ENCODE data around the gene PARM1. TPM values are rescaled to one million over a fixed set of nuclear protein-coding genes. Genes with fewer than 3 reads are reported as not detected.

The PARM1 gene
- polyA plus RNA-seq, 1 of the 3 experiments (the other 2 are of a cell fraction): not detected

DNA sequence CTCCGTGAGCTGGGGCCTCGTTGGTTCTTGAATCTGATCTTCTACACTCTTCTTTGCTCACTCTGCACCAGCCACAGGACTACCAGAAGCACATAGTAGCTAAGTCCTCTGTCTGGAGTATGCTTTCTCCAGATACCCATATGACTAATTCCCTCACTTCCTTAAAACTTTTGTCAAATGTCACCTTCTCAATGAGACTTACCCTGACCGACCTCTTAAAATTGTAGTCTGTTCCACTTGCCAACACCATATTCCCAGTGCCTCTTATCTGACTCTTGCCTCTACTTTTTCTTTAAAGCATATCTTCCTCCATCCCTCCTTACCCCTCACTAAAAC, 10.0 kb downstream of the PARM1 start:
- H3K9me3 ChIP-seq: no peaks in the 10 kb centered on the region
- H3K4me2 ChIP-seq: no peak overlapping the region
- no peak overlapping the region for H3K9ac ChIP-seq
- H3K36me3 ChIP-seq (replicated peaks in 1 of 2; ENCODE audit: control insufficient read depth in 1 of 2, insufficient read depth in 2 of 2, low read length in 1 of 2): no peaks in the 10 kb centered on the region
- H3K27me3 ChIP-seq (ENCODE audit: insufficient read depth): 0 out of 2 replicates have a peak, but pooled peaks cover 5% of the 10 kb centered on the region
- ChIA-PET CTCF (interaction anchor here (1.7 kb wide), 1 partner anchor 13 kb away, joined by 4 read pairs; no protein-coding TSS in a partner anchor), POLR2A (no interaction called here)
- WGBS (ENCODE audit: low lambda C conversion rate): 13% methylated on average over 3 of the region's 3 CpGs
- no peak for DNase-seq
- no peak overlapping the region for H3K27ac ChIP-seq (ENCODE audit: low read depth in 2 of 2, low read length in 1 of 2)
- H3K79me2 ChIP-seq (ENCODE audit: insufficient read depth): no peaks in the 10 kb centered on the region
- no peaks in the 10 kb centered on the region for H3K9me2 ChIP-seq
- no peak overlapping the region for H2AFZ ChIP-seq (ENCODE audit: low read depth)
- no peaks in the 10 kb centered on the region for H4K20me1 ChIP-seq (ENCODE audit: insufficient read depth)
- no peaks in the 10 kb centered on the region for H3K4me1 ChIP-seq (ENCODE audit: control insufficient read depth in 1 of 2, insufficient read depth in 2 of 2, low read depth in 1 of 2, low read length in 1 of 2)
- H3F3A ChIP-seq (replicated peaks; ENCODE audit: insufficient read depth): no peaks in the 10 kb centered on the region
- H3K4me3 ChIP-seq (ENCODE audit: low read depth in 2 of 2, low read length in 1 of 2): no peak overlapping the region
- TF ChIP-seq, protein P1, sequence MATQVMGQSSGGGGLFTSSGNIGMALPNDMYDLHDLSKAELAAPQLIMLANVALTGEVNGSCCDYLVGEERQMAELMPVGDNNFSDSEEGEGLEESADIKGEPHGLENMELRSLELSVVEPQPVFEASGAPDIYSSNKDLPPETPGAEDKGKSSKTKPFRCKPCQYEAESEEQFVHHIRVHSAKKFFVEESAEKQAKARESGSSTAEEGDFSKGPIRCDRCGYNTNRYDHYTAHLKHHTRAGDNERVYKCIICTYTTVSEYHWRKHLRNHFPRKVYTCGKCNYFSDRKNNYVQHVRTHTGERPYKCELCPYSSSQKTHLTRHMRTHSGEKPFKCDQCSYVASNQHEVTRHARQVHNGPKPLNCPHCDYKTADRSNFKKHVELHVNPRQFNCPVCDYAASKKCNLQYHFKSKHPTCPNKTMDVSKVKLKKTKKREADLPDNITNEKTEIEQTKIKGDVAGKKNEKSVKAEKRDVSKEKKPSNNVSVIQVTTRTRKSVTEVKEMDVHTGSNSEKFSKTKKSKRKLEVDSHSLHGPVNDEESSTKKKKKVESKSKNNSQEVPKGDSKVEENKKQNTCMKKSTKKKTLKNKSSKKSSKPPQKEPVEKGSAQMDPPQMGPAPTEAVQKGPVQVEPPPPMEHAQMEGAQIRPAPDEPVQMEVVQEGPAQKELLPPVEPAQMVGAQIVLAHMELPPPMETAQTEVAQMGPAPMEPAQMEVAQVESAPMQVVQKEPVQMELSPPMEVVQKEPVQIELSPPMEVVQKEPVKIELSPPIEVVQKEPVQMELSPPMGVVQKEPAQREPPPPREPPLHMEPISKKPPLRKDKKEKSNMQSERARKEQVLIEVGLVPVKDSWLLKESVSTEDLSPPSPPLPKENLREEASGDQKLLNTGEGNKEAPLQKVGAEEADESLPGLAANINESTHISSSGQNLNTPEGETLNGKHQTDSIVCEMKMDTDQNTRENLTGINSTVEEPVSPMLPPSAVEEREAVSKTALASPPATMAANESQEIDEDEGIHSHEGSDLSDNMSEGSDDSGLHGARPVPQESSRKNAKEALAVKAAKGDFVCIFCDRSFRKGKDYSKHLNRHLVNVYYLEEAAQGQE (IDR thresholded peaks at IDR 0.05; ENCODE audit: low read depth, low read length): no peak
- TF ChIP-seq CHD2 (IDR thresholded peaks at IDR 0.05; ENCODE audit: low read length, partially characterized antibody) (no peak), FOSL2 (IDR thresholded peaks at IDR 0.05; ENCODE audit: borderline replicate concordance, low read depth) (no peak), EZH2phosphoT487 (IDR thresholded peaks at IDR 0.05; ENCODE audit: borderline replicate concordance, low read depth) (no peak), YY1 (IDR thresholded peaks at IDR 0.05; ENCODE audit: low read depth) (no peak), MXI1 (IDR thresholded peaks at IDR 0.05; ENCODE audit: low read depth, low read length) (no peak), RAD21 (IDR thresholded peaks at IDR 0.05; ENCODE audit: low read length) (no peak), NRF1 (IDR thresholded peaks at IDR 0.05; ENCODE audit: low read depth, low read length) (no peak), IRF3 (IDR thresholded peaks at IDR 0.05; ENCODE audit: low read depth, low read length) (no peak), TCF12 (IDR thresholded peaks at IDR 0.05) (no peak), GATA2 (CRISPR knock-in tag; IDR thresholded peaks at IDR 0.05) (no peak), SIN3A (IDR thresholded peaks at IDR 0.05; ENCODE audit: borderline replicate concordance, low read depth, low read length) (no peak), RCOR1 (IDR thresholded peaks at IDR 0.05; ENCODE audit: low read length) (no peak), TAF1 (IDR thresholded peaks at IDR 0.05; ENCODE audit: borderline replicate concordance, low read depth, low read length) (no peak), TEAD4 (IDR thresholded peaks at IDR 0.05; ENCODE audit: borderline replicate concordance, insufficient read depth) (no peak)
- TF ChIP-seq, protein P2, sequence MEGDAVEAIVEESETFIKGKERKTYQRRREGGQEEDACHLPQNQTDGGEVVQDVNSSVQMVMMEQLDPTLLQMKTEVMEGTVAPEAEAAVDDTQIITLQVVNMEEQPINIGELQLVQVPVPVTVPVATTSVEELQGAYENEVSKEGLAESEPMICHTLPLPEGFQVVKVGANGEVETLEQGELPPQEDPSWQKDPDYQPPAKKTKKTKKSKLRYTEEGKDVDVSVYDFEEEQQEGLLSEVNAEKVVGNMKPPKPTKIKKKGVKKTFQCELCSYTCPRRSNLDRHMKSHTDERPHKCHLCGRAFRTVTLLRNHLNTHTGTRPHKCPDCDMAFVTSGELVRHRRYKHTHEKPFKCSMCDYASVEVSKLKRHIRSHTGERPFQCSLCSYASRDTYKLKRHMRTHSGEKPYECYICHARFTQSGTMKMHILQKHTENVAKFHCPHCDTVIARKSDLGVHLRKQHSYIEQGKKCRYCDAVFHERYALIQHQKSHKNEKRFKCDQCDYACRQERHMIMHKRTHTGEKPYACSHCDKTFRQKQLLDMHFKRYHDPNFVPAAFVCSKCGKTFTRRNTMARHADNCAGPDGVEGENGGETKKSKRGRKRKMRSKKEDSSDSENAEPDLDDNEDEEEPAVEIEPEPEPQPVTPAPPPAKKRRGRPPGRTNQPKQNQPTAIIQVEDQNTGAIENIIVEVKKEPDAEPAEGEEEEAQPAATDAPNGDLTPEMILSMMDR (IDR thresholded peaks at IDR 0.05): no peak
- TF ChIP-seq, protein P3, sequence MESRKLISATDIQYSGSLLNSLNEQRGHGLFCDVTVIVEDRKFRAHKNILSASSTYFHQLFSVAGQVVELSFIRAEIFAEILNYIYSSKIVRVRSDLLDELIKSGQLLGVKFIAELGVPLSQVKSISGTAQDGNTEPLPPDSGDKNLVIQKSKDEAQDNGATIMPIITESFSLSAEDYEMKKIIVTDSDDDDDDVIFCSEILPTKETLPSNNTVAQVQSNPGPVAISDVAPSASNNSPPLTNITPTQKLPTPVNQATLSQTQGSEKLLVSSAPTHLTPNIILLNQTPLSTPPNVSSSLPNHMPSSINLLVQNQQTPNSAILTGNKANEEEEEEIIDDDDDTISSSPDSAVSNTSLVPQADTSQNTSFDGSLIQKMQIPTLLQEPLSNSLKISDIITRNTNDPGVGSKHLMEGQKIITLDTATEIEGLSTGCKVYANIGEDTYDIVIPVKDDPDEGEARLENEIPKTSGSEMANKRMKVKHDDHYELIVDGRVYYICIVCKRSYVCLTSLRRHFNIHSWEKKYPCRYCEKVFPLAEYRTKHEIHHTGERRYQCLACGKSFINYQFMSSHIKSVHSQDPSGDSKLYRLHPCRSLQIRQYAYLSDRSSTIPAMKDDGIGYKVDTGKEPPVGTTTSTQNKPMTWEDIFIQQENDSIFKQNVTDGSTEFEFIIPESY (IDR thresholded peaks at IDR 0.05; ENCODE audit: borderline replicate concordance, low read depth): no peak
- TF ChIP-seq, protein P4, sequence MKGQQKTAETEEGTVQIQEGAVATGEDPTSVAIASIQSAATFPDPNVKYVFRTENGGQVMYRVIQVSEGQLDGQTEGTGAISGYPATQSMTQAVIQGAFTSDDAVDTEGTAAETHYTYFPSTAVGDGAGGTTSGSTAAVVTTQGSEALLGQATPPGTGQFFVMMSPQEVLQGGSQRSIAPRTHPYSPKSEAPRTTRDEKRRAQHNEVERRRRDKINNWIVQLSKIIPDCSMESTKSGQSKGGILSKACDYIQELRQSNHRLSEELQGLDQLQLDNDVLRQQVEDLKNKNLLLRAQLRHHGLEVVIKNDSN (IDR thresholded peaks at IDR 0.05; ENCODE audit: borderline replicate concordance, low read depth): no peak
- TF ChIP-seq, protein P5, sequence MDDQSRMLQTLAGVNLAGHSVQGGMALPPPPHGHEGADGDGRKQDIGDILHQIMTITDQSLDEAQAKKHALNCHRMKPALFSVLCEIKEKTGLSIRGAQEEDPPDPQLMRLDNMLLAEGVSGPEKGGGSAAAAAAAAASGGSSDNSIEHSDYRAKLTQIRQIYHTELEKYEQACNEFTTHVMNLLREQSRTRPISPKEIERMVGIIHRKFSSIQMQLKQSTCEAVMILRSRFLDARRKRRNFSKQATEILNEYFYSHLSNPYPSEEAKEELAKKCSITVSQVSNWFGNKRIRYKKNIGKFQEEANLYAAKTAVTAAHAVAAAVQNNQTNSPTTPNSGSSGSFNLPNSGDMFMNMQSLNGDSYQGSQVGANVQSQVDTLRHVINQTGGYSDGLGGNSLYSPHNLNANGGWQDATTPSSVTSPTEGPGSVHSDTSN (IDR thresholded peaks at IDR 0.05): no peak
